ENCODE data around the gene HEATR9.
A peak's percentile ranks its signal among the peaks of the same experiment; 100 is the strongest.

HEATR9 gene

DNA sequence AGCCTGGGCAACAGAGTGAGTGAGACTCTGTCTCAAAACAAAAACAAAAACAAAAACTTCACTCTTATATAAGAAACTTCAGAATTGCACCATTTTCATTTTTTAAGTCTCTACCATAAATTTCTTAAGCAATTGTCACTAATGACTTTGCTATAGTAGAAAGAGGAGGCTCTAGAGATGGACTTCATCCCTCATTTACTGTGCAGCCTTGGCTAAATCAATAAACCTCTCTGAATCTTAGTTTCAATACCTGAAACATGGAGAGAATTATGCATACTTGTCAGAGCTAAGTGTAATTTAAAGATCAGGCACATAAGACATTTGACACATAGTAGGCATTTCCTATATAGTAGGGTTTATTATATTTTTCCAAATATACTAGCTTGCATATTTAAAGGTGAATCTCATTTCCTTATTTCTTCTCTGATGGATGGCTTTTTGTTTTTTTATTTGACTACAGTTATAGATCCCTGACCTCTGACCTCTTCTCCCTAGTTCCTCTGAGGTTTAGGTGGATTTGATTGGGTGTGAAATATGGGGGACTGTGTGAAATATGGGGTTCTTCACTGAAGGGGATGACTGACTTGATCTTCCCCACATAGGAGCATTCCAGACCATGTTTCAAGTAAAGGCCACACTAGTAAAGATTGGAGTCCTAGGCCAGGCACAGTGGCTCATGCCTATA lies 8.8 kb upstream of the HEATR9 start:
- TF ChIP-seq, protein P1, sequence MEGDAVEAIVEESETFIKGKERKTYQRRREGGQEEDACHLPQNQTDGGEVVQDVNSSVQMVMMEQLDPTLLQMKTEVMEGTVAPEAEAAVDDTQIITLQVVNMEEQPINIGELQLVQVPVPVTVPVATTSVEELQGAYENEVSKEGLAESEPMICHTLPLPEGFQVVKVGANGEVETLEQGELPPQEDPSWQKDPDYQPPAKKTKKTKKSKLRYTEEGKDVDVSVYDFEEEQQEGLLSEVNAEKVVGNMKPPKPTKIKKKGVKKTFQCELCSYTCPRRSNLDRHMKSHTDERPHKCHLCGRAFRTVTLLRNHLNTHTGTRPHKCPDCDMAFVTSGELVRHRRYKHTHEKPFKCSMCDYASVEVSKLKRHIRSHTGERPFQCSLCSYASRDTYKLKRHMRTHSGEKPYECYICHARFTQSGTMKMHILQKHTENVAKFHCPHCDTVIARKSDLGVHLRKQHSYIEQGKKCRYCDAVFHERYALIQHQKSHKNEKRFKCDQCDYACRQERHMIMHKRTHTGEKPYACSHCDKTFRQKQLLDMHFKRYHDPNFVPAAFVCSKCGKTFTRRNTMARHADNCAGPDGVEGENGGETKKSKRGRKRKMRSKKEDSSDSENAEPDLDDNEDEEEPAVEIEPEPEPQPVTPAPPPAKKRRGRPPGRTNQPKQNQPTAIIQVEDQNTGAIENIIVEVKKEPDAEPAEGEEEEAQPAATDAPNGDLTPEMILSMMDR (IDR thresholded peaks at IDR 0.05; ENCODE audit: low read depth, low read length): no peak
- TF ChIP-seq, protein P2, sequence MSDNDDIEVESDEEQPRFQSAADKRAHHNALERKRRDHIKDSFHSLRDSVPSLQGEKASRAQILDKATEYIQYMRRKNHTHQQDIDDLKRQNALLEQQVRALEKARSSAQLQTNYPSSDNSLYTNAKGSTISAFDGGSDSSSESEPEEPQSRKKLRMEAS (IDR thresholded peaks at IDR 0.05; ENCODE audit: low read depth, low read length): no peak
- TF ChIP-seq MYC (IDR thresholded peaks at IDR 0.05; ENCODE audit: low read depth, low read length) (no peak), POLR2A (IDR thresholded peaks at IDR 0.05; ENCODE audit: extremely low read depth, insufficient read length) (no peak)
- peak overlapping the region; percentile 1 for H3K4me3 ChIP-seq (ENCODE audit: low read depth, low read length)
- no peak for DNase-seq (ENCODE audit: low read depth)

DNA sequence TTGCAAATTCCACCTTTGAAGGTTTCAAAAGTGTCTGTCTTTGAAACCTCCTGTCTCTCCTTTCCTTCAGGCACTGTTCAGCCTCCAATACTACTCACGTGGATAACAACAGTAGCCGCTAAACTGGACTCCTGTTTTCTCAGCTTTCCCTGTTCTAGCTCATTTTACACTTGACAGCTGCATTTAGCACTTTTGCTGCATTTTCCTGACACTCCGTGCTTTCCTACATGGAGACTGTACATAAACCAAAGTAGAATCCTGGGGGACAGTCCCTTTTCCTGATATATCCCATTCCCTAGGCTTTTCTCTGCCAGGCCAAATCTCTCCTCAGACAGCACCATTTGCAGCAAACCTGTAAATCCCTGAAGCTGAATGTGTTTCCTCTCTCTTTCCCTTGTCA lies 7.8 kb upstream of the HEATR9 start:
- no peak for TF ChIP-seq POLR2A (IDR thresholded peaks at IDR 0.05; ENCODE audit: extremely low read depth, insufficient read length)
- TF ChIP-seq, protein P1 (IDR thresholded peaks at IDR 0.05; ENCODE audit: low read depth, low read length): no peak
- TF ChIP-seq MYC (IDR thresholded peaks at IDR 0.05; ENCODE audit: low read depth, low read length): no peak
- TF ChIP-seq, protein P2 (IDR thresholded peaks at IDR 0.05; ENCODE audit: low read depth, low read length): no peak

DNA sequence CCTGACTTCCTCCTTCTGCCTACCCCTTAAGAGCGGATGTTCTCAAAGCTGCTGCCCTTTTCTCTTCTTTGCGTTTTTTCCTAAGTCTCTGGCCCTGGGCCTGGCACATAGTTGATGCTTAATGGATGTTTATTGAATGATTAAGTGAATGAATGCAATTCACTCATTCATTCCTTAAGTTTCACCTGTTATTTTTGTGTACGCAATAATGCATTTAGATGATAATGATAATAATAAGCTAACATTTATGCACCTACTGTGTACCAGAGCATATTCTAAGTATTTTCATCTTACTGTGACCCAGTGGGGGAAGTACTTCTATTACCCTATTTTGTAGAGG lies 7.1 kb upstream of the HEATR9 start:
- DNase-seq (ENCODE audit: low read depth): no peak
- no peak overlapping the region for H3K4me3 ChIP-seq (ENCODE audit: low read depth, low read length)
- TF ChIP-seq, protein P2 (IDR thresholded peaks at IDR 0.05; ENCODE audit: low read depth, low read length): no peak
- TF ChIP-seq POLR2A (IDR thresholded peaks at IDR 0.05; ENCODE audit: extremely low read depth, insufficient read length): no peak
- TF ChIP-seq, protein P1 (IDR thresholded peaks at IDR 0.05; ENCODE audit: low read depth, low read length): no peak

More for the DNA sequence above, 7.8 kb upstream of the HEATR9 start:
- no peak for DNase-seq (ENCODE audit: low read depth)
- no peak overlapping the region for H3K4me3 ChIP-seq (ENCODE audit: low read depth, low read length)

DNA sequence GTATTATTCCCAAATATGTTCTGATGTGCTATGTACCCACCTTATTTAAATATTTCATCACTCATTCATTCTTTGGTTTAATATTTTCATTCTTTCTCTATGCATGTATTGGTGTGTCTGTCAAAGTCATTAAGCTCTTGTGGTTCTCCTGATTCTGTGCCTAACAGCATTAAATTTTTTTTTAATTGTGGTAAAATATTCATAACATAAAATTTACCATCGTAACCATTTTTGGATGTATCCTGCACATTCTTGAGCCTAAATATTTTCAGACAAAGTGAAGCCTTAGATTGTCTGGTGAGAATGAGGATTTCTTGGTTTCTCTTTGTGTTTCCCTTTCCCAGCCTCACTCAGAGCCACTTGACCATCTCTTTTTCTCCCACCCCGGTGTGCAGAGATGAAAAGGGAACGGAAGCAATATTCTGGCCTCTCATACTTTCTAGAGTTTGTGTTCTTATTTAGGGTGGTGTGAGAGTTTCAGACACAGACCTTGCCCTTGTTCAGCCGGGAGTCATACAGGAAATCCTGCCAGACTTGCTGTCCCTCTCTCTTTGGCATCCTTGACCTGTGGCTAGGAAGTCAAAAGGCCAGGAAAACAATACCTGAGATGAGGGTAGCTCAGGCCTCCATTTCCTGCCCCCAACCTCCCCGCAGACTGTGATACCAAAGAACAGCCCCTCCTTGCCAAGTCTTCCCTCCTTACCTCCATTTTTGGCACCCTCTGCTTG lies 6.5 kb upstream of the HEATR9 start:
- no peak for TF ChIP-seq MYC (IDR thresholded peaks at IDR 0.05; ENCODE audit: low read depth, low read length)
- no peak for TF ChIP-seq POLR2A (IDR thresholded peaks at IDR 0.05; ENCODE audit: extremely low read depth, insufficient read length)
- TF ChIP-seq, protein P1 (IDR thresholded peaks at IDR 0.05; ENCODE audit: low read depth, low read length): no peak
- TF ChIP-seq, protein P2 (IDR thresholded peaks at IDR 0.05; ENCODE audit: low read depth, low read length): no peak
- H3K4me3 ChIP-seq (ENCODE audit: low read depth, low read length): no peak overlapping the region
- DNase-seq (ENCODE audit: low read depth): no peak

DNA sequence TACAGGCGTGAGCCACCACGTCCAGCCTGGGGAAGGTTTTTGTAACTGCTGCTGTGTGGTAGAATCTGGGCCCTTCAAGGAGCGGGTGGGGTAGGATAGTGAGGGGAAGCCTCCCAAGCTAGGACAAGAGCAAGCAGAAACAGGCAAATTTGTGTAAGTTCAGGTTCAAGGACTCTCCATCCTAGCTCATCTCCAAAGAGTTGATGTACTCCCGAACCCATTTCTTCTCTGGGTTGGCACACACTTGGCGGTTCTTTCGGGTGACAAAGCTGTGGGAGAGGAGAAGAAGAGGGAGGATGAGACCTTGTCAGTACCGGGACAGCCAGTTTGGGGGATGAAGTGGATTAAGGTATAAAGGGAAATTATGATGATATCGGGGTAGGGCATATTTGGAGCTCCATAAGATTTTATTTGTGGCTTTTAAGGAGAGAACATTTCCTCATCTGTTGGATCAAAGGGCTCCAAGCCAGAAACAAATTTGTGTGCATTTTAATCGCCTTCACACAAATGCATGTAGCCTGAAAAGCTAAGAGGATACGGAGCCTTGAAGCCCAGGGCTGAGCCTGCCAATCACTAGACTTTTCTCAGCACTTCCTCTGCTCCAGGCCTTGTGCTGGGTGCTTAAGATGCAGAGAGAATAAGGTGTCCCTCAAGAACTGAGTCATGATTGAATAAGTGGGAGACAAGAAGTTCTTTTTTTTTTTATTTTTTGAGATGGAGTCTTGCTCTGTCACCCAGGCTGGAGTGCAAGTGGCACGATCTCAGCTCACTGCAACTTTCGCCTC lies 3.7 kb upstream of the HEATR9 start:
- DNase-seq (ENCODE audit: low read depth): no peak
- TF ChIP-seq, protein P2 (IDR thresholded peaks at IDR 0.05; ENCODE audit: low read depth, low read length): no peak
- TF ChIP-seq, protein P1 (IDR thresholded peaks at IDR 0.05; ENCODE audit: low read depth, low read length): no peak
- no peak for TF ChIP-seq POLR2A (IDR thresholded peaks at IDR 0.05; ENCODE audit: extremely low read depth, insufficient read length)
- TF ChIP-seq MYC (IDR thresholded peaks at IDR 0.05; ENCODE audit: low read depth, low read length): no peak
- H3K4me3 ChIP-seq (ENCODE audit: low read depth, low read length): no peak overlapping the region

Data from NB4 (cell line).